LHCN-M2 (cell line): Measurements from ENCODE around the gene SUN1. TPM values are rescaled to one million over a fixed set of nuclear protein-coding genes. Genes with fewer than 3 reads are reported as not detected.
"Not testable (repeated sequence)": the region's sequence is repeated elsewhere in the genome, so short reads cannot be mapped to it uniquely, and the experiment has no call there.

Experiments
- DNase-seq: peaks from one replicate; pipeline ENCODE4 v3.0.0-alpha.2; 2012; ENCODE audit warnings: low read depth
- polyA plus RNA-seq: library from polyadenylated mRNA; unstranded; fragments of >200 nt; gene quantifications from one replicate; pipeline ENCODE4 v1.2.1, GENCODE V29; 2012; ENCODE audit warnings: missing spikeins
- total RNA-seq: library from RNA; depleted of rRNA; stranded (reverse); fragments of >200 nt; gene quantifications from 2 replicates; pipeline ENCODE4 v1.2.3, GENCODE V29; 2014; rRNA removed

The SUN1 gene
- total RNA-seq = 144 and 166 TPM in 2 replicates
- 93.9 TPM for polyA plus RNA-seq

- DNase-seq = peak; percentile 66
Measured at GRCh38 chr7:832167-832967, at the start of gene SUN1. SUN1 (plus strand) TSS chr7:832476; CDS start chr7:832525, 49 bp downstream.

GRCh38 chr7:782718-783449 is 49.4 kb upstream of the SUN1 start:
- DNase-seq = no peak

GRCh38 chr7:783556-784490 is 48.5 kb upstream of the SUN1 start:
- no peak for DNase-seq

GRCh38 chr7:784971-785370 is 47.3 kb upstream of the SUN1 start:
- DNase-seq = no peak

GRCh38 chr7:785416-785815 is 46.9 kb upstream of the SUN1 start:
- no peak for DNase-seq

- DNase-seq = peak; percentile 53
Measured at GRCh38 chr7:786472-787255, 45.6 kb upstream of the SUN1 start.

GRCh38 chr7:787332-788240 is 44.7 kb upstream of the SUN1 start:
- DNase-seq = no peak

GRCh38 chr7:791519-791918 is 40.8 kb upstream of the SUN1 start:
- no peak for DNase-seq

GRCh38 chr7:794207-794606 is 38.1 kb upstream of the SUN1 start:
- DNase-seq = no peak

GRCh38 chr7:794671-795329 is 37.5 kb upstream of the SUN1 start:
- DNase-seq = no peak

GRCh38 chr7:796434-797169 is 35.7 kb upstream of the SUN1 start:
- not testable (repeated sequence) for DNase-seq

GRCh38 chr7:798921-799470 is 33.3 kb upstream of the SUN1 start:
- DNase-seq = no peak

GRCh38 chr7:800692-801091 is 31.6 kb upstream of the SUN1 start:
- no peak for DNase-seq

- not testable (repeated sequence) for DNase-seq
Measured at GRCh38 chr7:801351-801750, 30.9 kb upstream of the SUN1 start.

GRCh38 chr7:801940-802381 is 30.3 kb upstream of the SUN1 start:
- no peak for DNase-seq

GRCh38 chr7:802500-803242 is 29.6 kb upstream of the SUN1 start:
- DNase-seq = no peak

- no peak for DNase-seq
Measured at GRCh38 chr7:803243-803635, 29.0 kb upstream of the SUN1 start.
